Brain pericyte (primary cell): ENCODE results near the gene ZC3H8.

Experiments
- DNase-seq: peaks from one replicate; pipeline ENCODE4 v3.0.0-alpha.2; 2012; ENCODE audit warnings: low read depth, low spot score

The ZC3H8 gene

DNA sequence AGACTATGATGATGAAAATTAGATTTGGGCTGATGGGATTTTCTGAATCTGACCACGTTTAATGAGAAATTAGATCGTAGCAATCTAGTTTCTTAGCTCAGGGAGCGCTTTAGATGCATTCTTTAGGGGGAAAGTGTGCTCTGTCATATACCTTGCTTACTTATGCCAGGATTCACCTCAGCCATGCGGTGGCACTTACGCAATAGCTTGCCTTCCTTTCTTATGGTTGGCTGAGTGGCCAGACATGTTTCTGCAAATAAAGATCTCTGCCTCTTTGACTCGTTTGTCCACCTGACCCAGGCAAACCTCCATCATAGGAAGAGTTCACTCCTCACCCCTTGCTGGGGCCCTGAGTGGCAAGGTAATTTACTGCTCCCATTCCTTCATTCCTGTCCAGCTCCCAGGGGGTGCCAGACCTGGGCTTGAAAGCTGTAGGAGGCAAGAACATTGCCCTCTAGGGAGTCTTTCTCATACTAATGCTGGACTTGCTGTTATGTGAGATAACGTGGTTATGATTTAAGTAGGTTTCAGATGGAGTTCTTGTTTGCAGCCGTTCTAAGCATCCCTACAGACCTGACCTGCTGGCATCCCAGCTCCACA, 59.6 kb downstream of the ZC3H8 start:
- no peak for DNase-seq

DNA sequence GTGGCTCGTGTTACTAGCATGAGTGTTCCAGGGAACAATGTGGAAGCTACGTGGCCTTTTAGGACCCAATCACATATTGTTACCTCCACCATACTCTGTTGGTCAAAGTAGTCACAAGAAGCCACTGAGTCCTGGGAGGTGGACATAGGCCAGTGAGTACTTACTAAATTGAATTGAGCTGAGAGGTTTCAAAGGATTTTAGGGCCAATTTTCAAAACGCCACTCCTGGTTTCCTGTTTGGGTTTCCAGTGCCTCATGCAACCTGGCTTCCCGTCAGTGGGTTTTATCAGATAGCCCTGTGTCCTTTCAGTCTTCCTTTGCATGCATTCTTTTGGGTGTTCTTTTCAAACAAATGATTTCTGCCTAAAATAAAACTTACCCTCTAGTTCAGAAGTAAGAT, 60.4 kb downstream of the ZC3H8 start:
- DNase-seq, result no peak

DNA sequence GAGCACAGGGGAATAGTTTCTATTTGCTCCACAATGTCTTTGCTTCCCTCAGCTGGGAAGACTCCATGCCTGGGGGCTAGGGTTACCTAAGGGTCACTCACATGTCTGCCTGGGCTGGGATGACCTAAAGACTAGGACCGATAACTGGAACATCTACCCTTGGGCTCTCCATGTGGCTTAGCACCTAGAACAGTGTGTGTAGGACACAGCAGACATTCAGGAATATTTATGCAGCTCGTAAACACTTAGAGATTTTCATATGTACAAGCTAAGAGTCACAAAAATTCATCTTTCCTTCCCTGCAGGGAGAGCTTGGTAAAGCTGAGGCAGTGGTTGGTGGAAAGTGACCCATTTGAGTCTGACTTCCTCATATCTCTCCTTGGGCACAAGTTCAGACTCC, 60.8 kb downstream of the ZC3H8 start:
- no peak for DNase-seq

DNA sequence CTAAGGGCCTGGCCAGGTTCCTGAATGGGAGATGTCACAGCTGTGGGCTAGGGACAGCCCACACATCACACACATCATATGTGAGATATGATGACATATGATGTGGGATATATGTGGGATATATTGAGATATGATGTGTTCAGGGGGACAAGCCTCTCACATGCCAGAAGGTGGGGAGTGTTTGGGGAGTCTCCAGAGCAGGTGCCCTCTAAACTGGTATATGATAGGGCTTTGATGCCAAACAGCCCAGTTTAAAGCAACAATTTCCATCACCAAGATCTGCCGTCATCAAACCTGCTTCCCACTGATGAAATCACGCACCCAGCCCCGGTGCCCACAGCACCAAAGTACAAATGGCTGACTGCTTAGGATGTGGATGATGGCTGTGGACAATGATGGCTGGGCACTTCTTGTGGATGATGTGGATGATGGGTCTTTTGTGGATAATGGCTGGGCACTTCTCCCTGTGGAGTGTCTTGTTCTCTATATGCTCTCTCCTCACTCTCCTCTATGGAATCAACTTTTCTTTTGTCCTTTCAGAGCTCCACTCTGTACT, 65.8 kb downstream of the ZC3H8 start:
- DNase-seq, result no peak

DNA sequence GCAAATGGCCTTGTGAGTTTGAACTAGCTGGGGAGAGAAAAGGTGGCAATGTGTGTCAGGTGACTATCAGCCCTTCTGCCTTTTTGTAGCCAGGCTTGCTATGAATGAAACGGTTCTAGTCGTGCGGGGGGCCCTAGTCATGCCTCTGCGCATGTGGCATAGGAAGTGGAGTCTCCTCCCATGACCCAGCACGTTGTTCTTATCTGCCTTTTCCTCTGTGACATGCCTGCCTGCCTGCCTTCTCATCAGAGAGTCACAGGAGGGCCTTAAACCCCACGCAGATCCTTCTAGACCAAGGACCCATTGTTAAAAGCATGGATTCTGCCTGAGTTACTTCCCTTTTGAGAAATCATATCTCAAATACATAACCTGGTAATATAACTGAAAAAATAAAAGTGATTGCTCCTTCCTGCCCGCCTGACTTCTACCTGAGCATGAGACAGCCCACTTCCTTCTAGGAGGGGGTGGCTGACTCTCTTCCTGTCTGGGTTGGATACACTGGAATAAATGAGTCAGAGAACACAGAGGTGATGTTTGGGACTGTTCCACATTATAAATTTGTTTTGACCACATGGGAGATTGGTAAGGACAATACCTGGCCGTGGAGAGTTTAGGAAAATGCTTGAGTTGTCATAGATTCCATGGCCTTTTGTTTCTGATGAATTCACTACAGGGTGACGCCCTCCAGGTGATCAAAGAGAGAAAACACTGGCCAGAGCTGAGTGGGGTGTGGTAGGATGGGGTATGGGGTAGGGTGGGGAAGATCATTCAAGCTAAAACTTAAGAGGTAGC, 66.8 kb downstream of the ZC3H8 start:
- no peak for DNase-seq

DNA sequence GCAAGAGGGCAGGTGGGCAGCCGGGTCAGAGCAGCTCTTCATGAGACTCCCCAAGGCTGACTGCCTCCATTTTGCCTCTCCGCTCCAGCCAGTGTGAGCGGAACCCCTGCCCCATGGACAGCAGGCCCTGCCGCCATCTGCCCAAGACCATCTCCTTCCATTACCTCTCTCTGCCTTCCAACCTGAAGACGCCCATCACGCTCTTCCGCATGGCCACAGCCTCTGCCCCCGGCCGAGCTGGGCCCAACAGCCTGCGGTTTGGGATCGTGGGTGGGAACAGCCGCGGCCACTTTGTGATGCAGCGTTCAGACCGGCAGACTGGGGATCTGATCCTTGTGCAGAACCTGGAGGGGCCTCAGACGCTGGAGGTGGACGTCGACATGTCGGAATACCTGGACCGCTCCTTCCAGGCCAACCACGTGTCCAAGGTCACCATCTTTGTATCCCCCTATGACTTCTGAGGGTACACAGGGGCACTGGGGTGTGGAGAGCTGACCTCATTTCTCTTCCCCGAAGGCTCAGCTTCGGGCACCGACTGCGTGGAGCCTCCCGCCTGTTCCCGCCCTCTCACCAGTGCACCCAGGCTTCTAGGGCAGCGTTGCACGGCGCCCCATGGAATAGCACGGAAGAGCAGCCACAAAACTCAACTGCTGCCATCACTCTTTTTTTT, 67.7 kb downstream of the ZC3H8 start:
- no peak for DNase-seq

DNA sequence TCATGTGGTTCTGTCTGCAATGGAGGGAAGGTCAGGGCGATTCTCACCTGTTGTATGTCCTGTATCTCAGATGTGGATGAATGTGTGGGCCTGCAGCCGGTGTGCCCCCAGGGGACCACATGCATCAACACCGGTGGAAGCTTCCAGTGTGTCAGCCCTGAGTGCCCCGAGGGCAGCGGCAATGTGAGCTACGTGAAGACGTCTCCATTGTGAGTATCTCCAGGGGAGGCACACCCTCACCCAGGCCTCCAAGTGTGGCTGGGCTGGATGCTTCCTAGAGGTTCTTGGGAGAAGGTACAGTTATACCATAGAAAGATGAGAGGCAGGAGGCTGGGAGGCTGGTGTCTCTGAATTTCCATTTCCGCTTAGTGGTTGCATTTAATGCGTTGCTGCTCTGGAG, 69.7 kb downstream of the ZC3H8 start:
- DNase-seq, result no peak

DNA sequence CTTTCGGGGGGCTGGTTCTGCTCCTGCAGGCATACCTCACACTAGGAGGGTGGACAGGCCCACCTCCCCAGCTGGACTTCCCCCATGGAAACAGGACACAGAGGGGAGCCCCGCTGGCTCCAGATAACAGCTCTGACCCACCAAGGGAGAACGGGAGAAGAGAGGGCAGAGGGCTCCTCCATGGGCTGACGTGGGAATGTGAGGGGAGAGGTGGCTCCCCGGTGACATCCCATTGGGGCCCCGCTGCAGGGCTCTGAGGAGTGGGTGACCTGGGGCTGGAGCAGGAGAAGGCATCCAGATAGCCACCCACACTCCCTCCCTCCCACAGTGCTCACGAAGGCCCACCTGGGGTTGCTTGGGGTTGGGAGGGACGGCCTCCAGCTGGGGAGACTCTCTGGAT, 70.7 kb downstream of the ZC3H8 start:
- DNase-seq, result no peak

DNA sequence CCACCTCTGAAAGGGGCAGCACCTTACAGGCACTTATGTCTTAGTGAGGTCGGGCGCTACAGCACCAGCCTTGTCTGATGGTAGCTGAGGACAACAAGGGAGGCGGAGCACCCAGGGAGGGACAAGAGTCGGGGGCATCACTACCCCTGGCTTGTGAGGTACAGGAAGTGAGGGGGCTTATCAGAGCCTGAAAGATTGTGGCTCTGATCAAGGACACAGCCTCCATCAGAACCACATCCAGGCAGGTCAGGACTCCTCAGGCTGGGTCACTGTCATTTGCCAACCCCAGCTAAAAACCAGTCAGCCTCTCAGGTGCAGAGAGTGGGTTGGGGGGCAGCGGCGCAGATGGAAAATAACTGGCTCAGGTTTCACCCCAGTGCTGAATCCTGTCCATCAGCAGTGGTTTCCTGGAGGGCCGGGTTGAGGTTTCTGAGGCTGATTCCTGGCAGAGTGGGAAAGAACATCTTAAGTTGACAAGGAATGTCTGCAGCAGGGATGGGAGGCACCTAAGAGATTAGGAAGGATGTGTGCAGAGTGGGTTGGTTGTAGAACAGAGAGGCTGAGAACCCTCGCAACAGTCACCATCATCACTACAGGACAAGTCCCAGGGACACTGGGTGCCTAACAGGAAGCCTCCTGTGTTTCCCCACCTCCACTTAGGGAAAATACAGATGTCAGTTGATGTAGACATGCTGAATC, 71.4 kb downstream of the ZC3H8 start:
- no peak for DNase-seq

DNA sequence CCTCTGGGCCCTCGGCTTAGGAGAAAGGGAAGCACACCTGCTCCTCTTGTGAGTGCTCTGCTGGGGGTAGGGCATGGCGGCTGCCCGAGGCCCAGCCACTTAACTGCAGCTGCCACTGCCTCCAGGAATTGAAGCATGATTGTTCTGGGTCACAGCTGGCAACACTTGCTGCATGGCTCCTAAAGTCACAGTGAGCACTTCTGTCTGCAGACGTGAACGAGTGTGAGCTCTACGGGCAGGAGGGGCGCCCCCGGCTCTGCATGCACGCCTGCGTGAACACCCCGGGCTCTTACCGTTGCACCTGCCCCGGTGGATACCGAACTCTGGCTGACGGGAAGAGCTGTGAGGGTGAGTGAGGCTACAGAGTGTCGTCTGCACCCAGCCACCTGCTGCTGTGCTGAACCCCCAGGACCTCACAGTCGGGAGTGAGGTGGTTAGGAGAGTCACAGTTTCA, 72.2 kb downstream of the ZC3H8 start:
- no peak for DNase-seq

DNA sequence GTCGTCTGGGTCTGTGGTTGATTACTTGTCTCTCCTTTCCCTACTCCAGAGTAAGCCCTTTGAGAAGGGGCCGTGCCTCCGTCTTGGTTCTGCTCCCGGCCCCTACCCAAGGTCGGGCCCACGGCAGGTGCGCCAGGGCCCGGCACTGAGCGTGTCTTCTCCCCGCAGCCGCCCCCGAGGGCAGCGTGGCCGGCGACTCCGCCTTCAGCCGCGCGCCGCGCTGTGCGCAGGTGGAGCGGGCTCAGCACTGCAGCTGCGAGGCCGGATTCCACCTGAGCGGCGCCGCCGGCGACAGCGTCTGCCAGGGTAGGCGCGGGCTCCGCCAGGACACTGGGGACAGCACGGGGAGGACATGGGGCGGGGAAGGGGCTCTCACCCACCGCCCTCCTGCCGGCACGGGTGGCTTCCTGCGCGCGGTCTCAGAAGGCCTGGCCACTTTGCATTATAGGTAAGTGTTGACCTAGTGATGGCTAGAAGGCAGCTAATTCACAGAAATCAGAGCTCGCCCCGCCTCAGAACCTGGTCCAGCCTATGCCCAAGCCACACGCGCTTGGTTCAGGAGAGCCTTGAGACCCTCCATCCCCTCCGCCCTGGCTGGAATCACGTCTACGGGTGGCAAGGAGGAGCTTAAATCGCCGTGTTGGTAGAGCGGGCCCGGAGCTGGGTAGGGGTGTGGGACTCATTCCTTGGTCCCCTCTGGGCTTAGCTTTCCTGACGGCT, 73.1 kb downstream of the ZC3H8 start:
- no peak for DNase-seq

DNA sequence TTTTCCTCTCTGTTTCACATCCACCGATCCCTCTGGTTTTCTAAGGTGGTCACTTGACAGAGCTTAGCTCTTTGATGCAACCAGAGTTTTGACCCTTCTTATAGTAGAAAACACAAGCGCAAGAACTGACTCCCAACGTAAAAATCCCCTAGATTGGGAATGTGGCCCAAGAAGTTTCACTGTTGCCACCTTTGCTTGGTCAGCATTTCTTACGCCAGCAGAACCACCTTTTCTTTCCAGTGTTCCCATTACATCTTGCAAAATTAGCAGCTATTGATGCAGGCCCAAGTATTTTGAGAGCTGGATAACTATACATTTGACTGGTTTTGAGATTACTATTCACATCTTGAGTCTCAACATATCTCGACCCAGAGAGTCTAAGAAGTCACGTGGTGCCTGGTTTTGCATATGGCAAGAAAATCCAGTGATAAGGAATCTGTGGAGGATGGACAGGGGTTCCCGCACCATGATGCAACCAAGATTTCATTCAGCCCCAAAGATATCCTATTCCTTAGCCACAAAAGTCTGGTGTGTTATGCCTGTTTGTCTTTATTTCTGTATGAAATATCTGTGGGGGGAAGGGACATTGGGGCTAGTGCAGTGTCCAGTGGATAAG, 78.8 kb downstream of the ZC3H8 start:
- no peak for DNase-seq

DNA sequence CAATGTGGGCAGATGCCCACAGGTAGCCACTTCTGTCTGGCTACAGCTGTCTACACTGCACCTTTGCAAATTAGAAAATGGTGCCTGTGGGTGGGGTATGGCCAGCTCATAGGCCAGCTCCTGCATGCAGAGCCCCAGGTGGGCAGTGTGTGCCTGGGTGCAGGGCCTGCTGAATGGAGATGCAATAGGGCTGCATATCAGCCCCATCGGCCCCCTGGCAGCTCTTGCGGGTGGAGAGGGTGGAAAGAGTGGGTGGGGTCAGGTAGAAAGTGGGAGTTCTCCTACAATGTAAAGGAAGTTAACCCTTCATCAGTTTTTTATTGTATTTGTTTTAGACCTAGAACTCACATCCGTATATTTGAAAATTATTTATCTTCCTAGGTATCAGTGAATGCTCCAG, 79.5 kb downstream of the ZC3H8 start:
- no peak for DNase-seq

DNA sequence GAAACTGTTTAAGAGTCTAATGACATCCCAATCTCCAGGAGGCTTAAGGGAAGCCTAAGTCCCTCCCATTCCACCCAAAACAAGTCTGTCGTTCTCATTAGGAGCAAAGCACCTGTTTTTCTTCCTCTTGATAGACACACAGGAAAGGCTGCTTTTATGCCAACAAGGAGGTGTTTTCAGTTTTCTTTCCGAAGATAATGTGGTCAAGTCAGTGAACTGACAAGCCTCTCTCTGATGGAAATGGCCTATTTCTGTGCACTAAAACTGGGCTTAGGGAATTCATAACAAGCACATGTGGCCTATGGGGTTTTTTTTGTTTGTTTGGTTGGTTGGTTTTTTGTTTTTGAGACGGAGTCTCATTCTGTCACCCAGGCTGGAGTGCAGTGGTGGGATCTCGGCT, 80.5 kb downstream of the ZC3H8 start:
- DNase-seq, result no peak

DNA sequence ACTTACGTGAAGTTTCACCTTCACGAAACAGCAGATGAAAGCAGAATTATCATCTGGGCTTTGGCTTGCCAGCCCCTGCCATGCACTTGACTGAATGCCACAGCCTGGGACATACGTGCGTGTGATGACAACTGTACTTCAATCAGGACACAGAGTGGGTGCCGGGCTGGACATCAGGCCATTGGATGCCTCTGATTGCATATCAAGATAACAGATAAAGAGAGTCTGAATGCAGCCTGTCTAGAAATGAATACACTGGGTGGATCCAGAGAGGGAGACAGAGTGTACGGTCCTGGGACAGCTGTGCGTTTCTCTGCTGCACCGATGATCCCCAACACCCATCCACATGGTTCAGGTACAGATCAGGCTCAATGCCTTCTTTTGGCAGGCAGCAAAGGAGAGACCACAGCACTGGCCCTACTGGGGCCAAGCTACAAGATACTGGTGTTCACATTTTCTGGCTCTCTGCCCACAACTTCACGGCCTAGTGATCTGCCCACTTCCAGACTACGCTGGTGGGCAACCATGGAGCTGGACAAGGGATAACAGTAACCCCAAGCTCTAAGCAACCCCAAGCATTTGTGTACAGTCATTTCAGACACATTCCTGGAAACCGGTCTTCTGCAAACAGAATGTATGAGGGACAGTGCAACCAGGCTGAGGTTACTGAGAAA, 81.1 kb downstream of the ZC3H8 start:
- DNase-seq, result no peak

DNA sequence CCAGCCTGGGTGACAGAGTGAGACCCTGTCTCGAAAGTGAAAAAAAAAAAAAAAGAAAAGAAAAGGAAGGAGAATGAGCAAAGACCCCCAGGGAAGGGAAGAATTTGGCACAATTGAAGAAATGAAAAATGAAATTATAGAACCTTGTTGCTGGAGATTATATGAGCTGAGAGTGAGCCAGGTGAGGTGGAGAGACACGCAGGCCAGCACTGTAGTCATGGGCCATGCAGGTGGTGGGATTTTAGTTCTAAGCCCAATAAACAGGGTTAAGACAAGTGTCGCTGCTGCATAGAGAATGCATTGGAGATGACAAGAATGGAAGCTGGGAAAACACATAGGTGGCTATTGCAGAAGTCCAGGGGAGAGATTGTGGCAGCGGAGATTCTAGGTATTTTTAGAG, 84.3 kb downstream of the ZC3H8 start:
- DNase-seq, result no peak

DNA sequence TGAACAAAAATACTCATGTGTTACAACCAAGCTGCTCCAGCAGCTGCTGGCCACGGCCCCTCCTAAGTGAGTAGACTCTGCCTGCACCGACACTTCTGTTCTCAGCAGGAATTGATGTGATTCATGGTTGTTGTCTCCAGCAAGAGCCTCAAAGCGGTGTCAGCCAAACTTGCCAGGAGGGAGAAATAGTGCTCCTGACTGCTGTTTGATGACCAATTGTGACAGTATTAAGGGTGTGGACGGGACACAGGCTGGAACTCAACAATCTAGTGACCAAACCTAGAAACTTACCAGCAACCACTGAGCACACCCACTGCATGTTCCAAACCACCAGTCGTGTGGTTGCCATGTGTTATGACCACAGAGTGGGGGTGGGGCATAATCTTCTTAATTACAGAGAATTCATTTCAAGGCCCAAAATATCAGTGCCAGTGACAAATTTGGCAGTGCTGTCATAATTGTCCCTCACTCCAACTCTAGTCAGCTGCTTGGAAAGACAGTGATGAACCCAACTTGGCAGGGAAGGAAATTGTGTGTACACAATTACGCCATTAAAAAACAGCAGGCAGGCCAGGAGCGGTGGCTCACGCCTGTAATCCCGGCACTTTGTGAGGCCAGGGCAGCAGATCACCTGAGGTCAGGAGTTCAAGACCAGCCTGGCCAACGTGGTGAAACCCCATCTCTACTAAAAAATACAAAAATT, 86.3 kb downstream of the ZC3H8 start:
- DNase-seq, result no peak

DNA sequence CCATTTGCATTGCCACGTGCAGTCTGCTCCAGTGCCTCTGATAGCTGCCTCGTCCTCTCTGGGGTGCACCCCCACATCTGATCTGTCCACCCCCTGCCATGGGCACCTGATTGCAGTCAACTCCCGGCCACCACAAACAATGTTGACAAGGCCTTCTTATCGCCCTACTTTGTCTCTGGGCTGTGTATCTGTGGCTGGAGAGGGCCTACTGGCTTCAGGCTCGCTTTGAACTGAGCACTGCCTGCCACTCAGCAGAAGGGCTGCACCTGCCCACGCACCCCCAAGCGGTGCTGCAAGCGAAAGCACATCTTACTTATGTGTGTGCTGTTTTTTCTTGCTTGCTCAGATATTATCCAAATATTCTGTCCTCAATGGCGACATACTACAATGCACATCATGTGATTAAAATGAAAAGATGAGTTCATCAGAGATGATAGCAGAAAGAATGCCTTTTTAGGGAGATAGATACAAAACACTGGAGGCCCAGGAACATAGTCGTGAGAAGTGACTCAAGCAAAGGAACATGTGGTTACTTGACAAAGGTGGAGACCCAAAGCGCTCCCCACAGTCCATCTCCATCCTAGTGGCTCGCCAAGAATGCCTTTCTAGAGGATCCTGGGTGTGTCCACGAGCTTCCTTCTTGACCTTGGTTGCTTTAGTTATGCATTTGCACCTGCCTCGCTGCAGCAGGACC, 87.9 kb downstream of the ZC3H8 start:
- no peak for DNase-seq

DNA sequence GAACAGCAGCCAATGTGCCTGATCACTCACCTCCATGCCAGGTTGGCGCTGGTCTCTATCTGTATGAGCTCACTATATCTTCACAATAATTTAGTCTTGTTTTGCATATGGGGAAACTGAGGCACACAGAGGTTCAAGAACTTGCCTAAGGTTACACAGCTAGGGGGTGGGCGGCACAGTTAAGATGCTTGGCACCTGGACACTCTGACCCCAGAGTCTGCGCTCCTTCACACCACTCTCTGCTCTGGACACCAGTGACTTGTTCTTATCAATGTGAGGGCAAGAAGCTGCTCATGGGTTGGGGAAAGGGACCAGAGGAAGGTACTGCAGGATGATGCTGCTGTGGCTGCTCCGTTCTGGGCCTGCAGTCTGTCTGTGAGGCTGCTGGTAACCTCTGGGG, 89.5 kb downstream of the ZC3H8 start:
- DNase-seq, result no peak
